ENCODE results near the gene PRDM16. TPM values are rescaled to one million over a fixed set of nuclear protein-coding genes. Genes with fewer than 3 reads are reported as not detected.

PRDM16 gene
- total RNA-seq, 1 experiment from 2014 or later = 0.17 TPM

DNA sequence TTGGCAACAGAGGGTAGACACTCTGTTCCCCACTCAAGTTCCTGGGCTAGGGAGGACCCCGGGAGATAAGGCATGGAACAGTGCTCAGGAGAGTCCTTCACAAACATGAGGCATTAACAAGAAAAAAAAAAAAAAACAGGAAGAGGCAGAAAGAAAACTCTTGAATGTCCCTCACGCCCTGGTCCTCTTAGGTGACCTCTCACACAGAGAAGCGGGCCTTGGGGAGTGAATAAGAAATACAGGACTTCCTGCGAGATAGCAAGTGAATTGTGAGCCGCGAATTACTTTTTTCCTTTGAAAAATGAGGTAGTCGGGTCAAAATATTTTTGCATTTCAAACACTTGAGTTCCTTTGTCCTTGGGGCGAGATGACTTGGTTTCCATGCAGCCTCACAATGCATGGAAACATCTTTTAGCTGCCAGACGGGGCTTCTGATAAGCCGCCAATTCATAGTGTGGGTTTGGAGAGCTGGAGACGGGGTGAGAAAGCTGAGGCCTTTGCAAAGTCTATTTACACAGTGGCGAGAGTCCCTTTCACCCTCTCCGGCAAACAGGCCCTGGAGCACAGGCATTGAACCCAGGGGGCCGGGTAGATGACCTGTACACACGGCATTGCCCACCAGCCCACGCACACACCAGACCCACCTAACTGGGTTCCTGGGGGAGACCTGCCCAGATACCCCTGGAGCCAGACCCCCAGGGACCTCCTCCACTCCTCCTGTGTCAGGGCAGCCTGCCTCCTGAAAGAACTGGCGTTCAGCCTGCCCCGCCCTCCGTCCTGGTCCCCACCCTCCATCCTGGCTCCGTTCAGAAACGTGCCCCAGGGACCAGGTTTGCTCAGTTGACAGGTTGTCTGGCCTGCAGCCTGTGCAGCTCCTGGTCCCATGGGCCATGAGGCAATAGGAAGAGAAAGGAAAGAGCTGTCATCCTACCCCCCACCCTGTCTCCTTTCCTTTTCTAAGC, 192.3 kb downstream of the PRDM16 start:
- Histone ChIP-seq H2BK5ac (ENCODE audit: insufficient read length, low read length) (no peak overlapping the region), H4K20me1 (ENCODE audit: control insufficient read depth, insufficient read depth, insufficient read length) (no peaks in the 10 kb centered on the region), H3K56ac (ENCODE audit: insufficient read length, low read depth, low read length) (no peak overlapping the region), H3K4ac (ENCODE audit: low read depth, low read length) (no peak overlapping the region), H2AFZ (ENCODE audit: low read length) (no peak overlapping the region), H3K18ac (ENCODE audit: insufficient read length, low read depth, low read length) (no peak overlapping the region), H2BK20ac (ENCODE audit: low read depth, low read length, poor library complexity, severe bottlenecking) (no peak overlapping the region), H2AK5ac (ENCODE audit: insufficient read length, low read length) (no peak overlapping the region), H3T11ph (ENCODE audit: low read length) (no peak overlapping the region), H2BK15ac (ENCODE audit: low read depth, low read length) (no peak overlapping the region), H3K23ac (ENCODE audit: insufficient read length, low read depth, low read length) (no peak overlapping the region), H3K23me2 (ENCODE audit: insufficient read length, low read depth, low read length, poor library complexity, severe bottlenecking) (no peaks in the 10 kb centered on the region), H2BK12ac (ENCODE audit: insufficient read length, low read depth, low read length) (no peak overlapping the region), H3K79me1 (ENCODE audit: insufficient read depth, low read depth, low read length, poor library complexity, severe bottlenecking) (no peaks in the 10 kb centered on the region), H4K8ac (replicated peaks; ENCODE audit: insufficient read length, low read depth, low read length) (no peak overlapping the region), H3K4me2 (ENCODE audit: insufficient read depth, insufficient read length, low read length) (no peak overlapping the region), H4K5ac (ENCODE audit: insufficient read length, low read depth, low read length) (no peak overlapping the region), H2BK120ac (ENCODE audit: low read depth, low read length, poor library complexity, severe bottlenecking) (no peak overlapping the region), H3K9me3 (ENCODE audit: control insufficient read depth, low read depth, low read length) (no peaks in the 10 kb centered on the region), H3K14ac (ENCODE audit: insufficient read depth, low read length) (no peak overlapping the region), H3K79me2 (ENCODE audit: insufficient read depth, low read length) (no peaks in the 10 kb centered on the region), H3K27ac (ENCODE audit: insufficient read length, low read depth, low read length) (no peak overlapping the region), H3K9ac (ENCODE audit: extremely low read depth, insufficient read length, low read length) (no peak overlapping the region), H3K27me3 (ENCODE audit: insufficient read depth, low read length) (no peaks in the 10 kb centered on the region), H3K4me1 (ENCODE audit: insufficient read depth, low read length) (no peaks in the 10 kb centered on the region), H4K91ac (ENCODE audit: insufficient read length, low read depth, low read length) (no peak overlapping the region)
- Mint-ChIP-seq H3K9me3 (peaks cover 4 to 5% of the 10 kb centered on the region in 2 experiments; a peak in 2 of 5 replicates), H3K36me3 (ENCODE audit: insufficient read depth in 1 of 3, low read depth in 3 of 3) (peaks cover 2 to 4% (median 2%) of the 10 kb centered on the region in 3 experiments; a peak in 5 of 7 replicates), H3K4me1 (peaks cover 8 to 16% of the 10 kb centered on the region in 2 experiments), H3K4me3 (no peak overlapping the region), H3K27me3 (ENCODE audit: low read depth) (peaks cover 4% of the 10 kb centered on the region), H3K27ac (no peak overlapping the region)
- no CpG with 5 or more reads among the region's 21 CpGs for WGBS (ENCODE audit: extremely low coverage, insufficient read length, low lambda C conversion rate)
- TF ChIP-seq, protein P1, sequence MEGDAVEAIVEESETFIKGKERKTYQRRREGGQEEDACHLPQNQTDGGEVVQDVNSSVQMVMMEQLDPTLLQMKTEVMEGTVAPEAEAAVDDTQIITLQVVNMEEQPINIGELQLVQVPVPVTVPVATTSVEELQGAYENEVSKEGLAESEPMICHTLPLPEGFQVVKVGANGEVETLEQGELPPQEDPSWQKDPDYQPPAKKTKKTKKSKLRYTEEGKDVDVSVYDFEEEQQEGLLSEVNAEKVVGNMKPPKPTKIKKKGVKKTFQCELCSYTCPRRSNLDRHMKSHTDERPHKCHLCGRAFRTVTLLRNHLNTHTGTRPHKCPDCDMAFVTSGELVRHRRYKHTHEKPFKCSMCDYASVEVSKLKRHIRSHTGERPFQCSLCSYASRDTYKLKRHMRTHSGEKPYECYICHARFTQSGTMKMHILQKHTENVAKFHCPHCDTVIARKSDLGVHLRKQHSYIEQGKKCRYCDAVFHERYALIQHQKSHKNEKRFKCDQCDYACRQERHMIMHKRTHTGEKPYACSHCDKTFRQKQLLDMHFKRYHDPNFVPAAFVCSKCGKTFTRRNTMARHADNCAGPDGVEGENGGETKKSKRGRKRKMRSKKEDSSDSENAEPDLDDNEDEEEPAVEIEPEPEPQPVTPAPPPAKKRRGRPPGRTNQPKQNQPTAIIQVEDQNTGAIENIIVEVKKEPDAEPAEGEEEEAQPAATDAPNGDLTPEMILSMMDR (conservative IDR thresholded peaks at IDR 0.05) = no peak
- DNase-seq = no peak

Measured in H9 (cell line).